ENCODE data around the gene BAHD1.

- TF ChIP-seq CTCF (IDR thresholded peaks at IDR 0.05) (no peak), POLR2A (IDR thresholded peaks at IDR 0.05) (no peak)
Observed at GRCh38 chr15:40444736-40445135, 4.0 kb downstream of the BAHD1 start.
